ENCODE data around the gene RFT1. TPM values are rescaled to one million over a fixed set of nuclear protein-coding genes. Genes with fewer than 3 reads are reported as not detected.

Gene RFT1
- total RNA-seq, 1 donor from 2014 or later: 17.2 TPM

DNA sequence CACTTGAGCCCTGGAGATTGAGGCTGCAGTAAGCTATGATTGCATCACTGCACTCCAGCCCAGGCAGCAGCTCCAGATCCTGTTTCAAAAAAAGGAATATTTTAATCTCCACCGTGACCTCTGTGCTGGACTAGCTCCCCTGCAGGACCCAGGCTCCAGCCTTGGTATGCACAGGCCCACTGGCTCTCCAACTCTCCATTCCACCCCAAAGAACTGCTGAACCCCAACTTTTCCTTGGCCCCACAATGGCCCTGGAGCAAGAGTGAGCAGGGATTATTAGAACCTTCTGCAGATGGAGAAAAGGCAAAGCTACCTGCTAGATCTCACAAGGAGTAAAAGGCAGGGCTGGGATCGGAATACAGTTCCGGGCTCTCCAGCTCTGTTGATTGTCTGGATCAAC is 51.6 kb downstream of the RFT1 start:
- Histone ChIP-seq H3K27me3 (no peaks in the 10 kb centered on the region), H3K9ac (no peak overlapping the region), H3K4me1 (peaks cover 2% of the 10 kb centered on the region), H3K36me3 (no peaks in the 10 kb centered on the region), H3K79me2 (ENCODE audit: low read depth) (no peaks in the 10 kb centered on the region), H3F3A (ENCODE audit: low read depth) (no peaks in the 10 kb centered on the region), H2AFZ (replicated peaks) (no peak overlapping the region), H3K9me3 (ENCODE audit: low read depth) (no peaks in the 10 kb centered on the region), H3K27ac (no peak overlapping the region), H3K4me3 (no peak overlapping the region), H3K4me2 (no peak overlapping the region), H4K20me1 (ENCODE audit: low read depth) (no peaks in the 10 kb centered on the region)
- DNase-seq (ENCODE audit: low spot score): no peak
- H3K4me3 Mint-ChIP-seq: no peak overlapping the region
- no peak overlapping the region for H3K27ac Mint-ChIP-seq
- TF ChIP-seq EZH2phosphoT487 (IDR thresholded peaks at IDR 0.05) (no peak), EZH2 (IDR thresholded peaks at IDR 0.05) (no peak)
- TF ChIP-seq, protein P1, sequence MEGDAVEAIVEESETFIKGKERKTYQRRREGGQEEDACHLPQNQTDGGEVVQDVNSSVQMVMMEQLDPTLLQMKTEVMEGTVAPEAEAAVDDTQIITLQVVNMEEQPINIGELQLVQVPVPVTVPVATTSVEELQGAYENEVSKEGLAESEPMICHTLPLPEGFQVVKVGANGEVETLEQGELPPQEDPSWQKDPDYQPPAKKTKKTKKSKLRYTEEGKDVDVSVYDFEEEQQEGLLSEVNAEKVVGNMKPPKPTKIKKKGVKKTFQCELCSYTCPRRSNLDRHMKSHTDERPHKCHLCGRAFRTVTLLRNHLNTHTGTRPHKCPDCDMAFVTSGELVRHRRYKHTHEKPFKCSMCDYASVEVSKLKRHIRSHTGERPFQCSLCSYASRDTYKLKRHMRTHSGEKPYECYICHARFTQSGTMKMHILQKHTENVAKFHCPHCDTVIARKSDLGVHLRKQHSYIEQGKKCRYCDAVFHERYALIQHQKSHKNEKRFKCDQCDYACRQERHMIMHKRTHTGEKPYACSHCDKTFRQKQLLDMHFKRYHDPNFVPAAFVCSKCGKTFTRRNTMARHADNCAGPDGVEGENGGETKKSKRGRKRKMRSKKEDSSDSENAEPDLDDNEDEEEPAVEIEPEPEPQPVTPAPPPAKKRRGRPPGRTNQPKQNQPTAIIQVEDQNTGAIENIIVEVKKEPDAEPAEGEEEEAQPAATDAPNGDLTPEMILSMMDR (IDR thresholded peaks at IDR 0.05): no peak
- H3K4me1 Mint-ChIP-seq: peaks cover 9% of the 10 kb centered on the region
- H3K27me3 Mint-ChIP-seq (ENCODE audit: insufficient read depth, low read depth): no peaks in the 10 kb centered on the region
- no peaks in the 10 kb centered on the region for H3K36me3 Mint-ChIP-seq
- H3K9me3 Mint-ChIP-seq: no peaks in the 10 kb centered on the region

DNA sequence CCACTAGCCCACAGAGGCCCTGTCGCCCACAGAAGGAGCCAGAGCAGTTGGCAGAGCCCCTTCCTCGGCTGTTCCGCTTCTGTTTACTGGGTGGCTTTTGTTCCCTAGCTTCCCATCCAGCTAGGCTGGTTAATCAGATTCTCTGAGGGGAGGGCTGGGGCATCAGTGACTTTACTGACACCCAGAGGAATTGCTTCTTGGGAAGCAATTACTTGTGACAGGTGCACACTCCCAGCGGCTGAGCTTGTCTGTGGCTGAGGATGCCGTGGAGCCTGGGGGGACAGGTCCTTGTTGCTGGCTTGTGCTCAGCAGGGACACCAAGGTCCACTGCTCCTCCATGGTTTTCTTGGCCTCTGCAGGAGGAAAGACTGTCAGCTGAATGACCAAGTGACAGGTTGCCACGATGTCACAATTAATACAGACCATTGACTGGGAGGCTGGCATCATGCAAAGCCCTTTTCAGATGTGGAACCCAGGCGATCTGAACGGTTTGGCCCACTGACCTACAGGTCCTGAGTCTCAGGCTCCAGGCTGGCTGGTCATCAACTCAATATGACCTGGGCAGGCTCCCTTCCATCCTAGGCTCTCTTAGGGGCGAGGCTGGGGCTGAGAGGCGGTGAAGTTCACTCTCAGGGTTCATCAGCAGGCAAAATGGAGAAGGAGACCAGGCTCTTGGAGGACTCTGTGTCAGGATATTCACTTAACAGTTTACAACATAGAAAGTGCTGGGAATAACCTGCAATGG is 52.6 kb downstream of the RFT1 start:
- H3F3A ChIP-seq (ENCODE audit: low read depth): no peaks in the 10 kb centered on the region
- no peaks in the 10 kb centered on the region for H3K27me3 ChIP-seq
- no peak overlapping the region for H2AFZ ChIP-seq (replicated peaks)
- H3K27ac Mint-ChIP-seq: no peak overlapping the region
- H3K9me3 Mint-ChIP-seq: no peaks in the 10 kb centered on the region
- H3K9ac ChIP-seq: no peak overlapping the region
- H3K27ac ChIP-seq: no peak overlapping the region
- no peak overlapping the region for H3K4me2 ChIP-seq
- H3K4me1 Mint-ChIP-seq: peaks cover 16% of the 10 kb centered on the region
- H3K9me3 ChIP-seq (ENCODE audit: low read depth): no peaks in the 10 kb centered on the region
- no peaks in the 10 kb centered on the region for H3K27me3 Mint-ChIP-seq (ENCODE audit: insufficient read depth, low read depth)
- H3K4me3 ChIP-seq: no peak overlapping the region
- H3K4me1 ChIP-seq: peaks cover 11% of the 10 kb centered on the region
- no peaks in the 10 kb centered on the region for H3K36me3 ChIP-seq
- TF ChIP-seq EZH2 (IDR thresholded peaks at IDR 0.05) (no peak), EZH2phosphoT487 (IDR thresholded peaks at IDR 0.05) (no peak)
- TF ChIP-seq, protein P1 (IDR thresholded peaks at IDR 0.05): no peak
- H3K79me2 ChIP-seq (ENCODE audit: low read depth): no peaks in the 10 kb centered on the region
- peak; percentile 20 for DNase-seq (ENCODE audit: low spot score)
- H3K4me3 Mint-ChIP-seq: no peak overlapping the region
- no peaks in the 10 kb centered on the region for H3K36me3 Mint-ChIP-seq
- no peaks in the 10 kb centered on the region for H4K20me1 ChIP-seq (ENCODE audit: low read depth)

DNA sequence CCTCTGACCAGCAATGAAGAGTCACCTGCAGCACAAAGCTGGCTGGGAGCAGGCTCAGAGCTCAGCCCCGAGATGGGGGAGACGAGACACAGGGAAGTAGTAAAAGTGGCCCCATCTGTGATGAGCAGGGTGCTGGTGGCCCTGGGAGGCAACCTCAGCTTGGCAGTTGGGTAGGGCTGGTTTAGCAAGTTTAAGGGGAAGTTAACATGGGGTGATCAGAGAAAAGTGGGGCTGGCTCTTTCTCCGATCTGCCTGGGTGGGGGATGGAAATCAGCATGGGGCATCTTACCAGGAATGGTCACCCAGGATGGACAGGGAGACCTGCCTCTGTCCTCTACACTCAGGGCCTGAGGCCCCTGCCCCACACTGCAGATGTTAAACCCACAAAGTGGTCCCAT is 54.5 kb downstream of the RFT1 start:
- no peaks in the 10 kb centered on the region for H3K79me2 ChIP-seq (ENCODE audit: low read depth)
- H3K9me3 ChIP-seq (ENCODE audit: low read depth): no peaks in the 10 kb centered on the region
- no peak overlapping the region for H3K27ac Mint-ChIP-seq
- TF ChIP-seq EZH2phosphoT487 (IDR thresholded peaks at IDR 0.05) (no peak), EZH2 (IDR thresholded peaks at IDR 0.05) (no peak)
- TF ChIP-seq, protein P1 (IDR thresholded peaks at IDR 0.05): no peak
- H3K4me2 ChIP-seq: no peak overlapping the region
- H3K36me3 Mint-ChIP-seq: no peaks in the 10 kb centered on the region
- H3K4me1 Mint-ChIP-seq: peaks cover 21% of the 10 kb centered on the region
- H3F3A ChIP-seq (ENCODE audit: low read depth): no peaks in the 10 kb centered on the region
- no peak overlapping the region for H2AFZ ChIP-seq (replicated peaks)
- no peak overlapping the region for H3K9ac ChIP-seq
- no peak overlapping the region for H3K4me3 ChIP-seq
- H3K36me3 ChIP-seq: no peaks in the 10 kb centered on the region
- H3K27ac ChIP-seq: no peak overlapping the region
- no peaks in the 10 kb centered on the region for H4K20me1 ChIP-seq (ENCODE audit: low read depth)
- H3K9me3 Mint-ChIP-seq: no peaks in the 10 kb centered on the region
- no peak overlapping the region for H3K4me3 Mint-ChIP-seq
- H3K4me1 ChIP-seq: peaks cover 11% of the 10 kb centered on the region
- H3K27me3 Mint-ChIP-seq (ENCODE audit: insufficient read depth, low read depth): no peaks in the 10 kb centered on the region
- no peaks in the 10 kb centered on the region for H3K27me3 ChIP-seq
- DNase-seq (ENCODE audit: low spot score): no peak

All from neural progenitor cell (in vitro differentiated cells).